Liver (tissue), 9 donors: ENCODE data around the gene TLNRD1. TPM values are rescaled to one million over a fixed set of nuclear protein-coding genes. Genes with fewer than 3 reads are reported as not detected.

Experiments
- DNase-seq: peaks from one replicate; pipeline ENCODE4 v3.0.0-alpha.2; 2017; ENCODE audit warnings: low spot score
- H3K27ac ChIP-seq, 2 donors: one replicate each; pipeline ENCODE4 v1.7.0; 2013; ENCODE audit warnings: inconsistent platforms in 2 of 2, low read length in 2 of 2, control low read depth in 1 of 2, low read depth in 1 of 2, mild to moderate bottlenecking in 1 of 2
- H3K27me3 ChIP-seq, 4 donors: one replicate each; pipeline versions ENCODE4 v1.6.1 to v1.7.0; 2013; ENCODE audit warnings: low read length in 3 of 4, inconsistent platforms in 1 of 4, mild to moderate bottlenecking in 1 of 4, moderate library complexity in 1 of 4; ENCODE audit not compliant: control insufficient read depth in 4 of 4, insufficient read depth in 4 of 4
- H3K36me3 ChIP-seq, 4 donors: one replicate each; pipeline versions ENCODE4 v1.6.1 to v1.7.0; 2013; ENCODE audit warnings: low read length in 3 of 4, mild to moderate bottlenecking in 3 of 4, low read depth in 1 of 4, moderate library complexity in 1 of 4; ENCODE audit not compliant: control insufficient read depth in 4 of 4, insufficient read depth in 3 of 4
- H3K4me1 ChIP-seq, 4 donors: one replicate each; pipeline versions ENCODE4 v1.6.1 to v1.7.0; 2013; ENCODE audit warnings: low read length in 3 of 4, mild to moderate bottlenecking in 3 of 4, moderate library complexity in 1 of 4; ENCODE audit not compliant: control insufficient read depth in 4 of 4, insufficient read depth in 4 of 4
- H3K4me3 ChIP-seq, 3 donors: one replicate each; pipeline versions ENCODE4 v1.6.1 to v1.7.0; 2013; ENCODE audit warnings: low read length in 3 of 3, control low read depth in 1 of 3, low read depth in 1 of 3, mild to moderate bottlenecking in 1 of 3
- H3K9ac ChIP-seq, 2 donors: one replicate each; pipeline ENCODE4 v1.7.0; 2013; ENCODE audit warnings: low read length in 2 of 2, mild to moderate bottlenecking in 2 of 2, moderate library complexity in 2 of 2, control low read depth in 1 of 2, low read depth in 1 of 2
- H3K9me3 ChIP-seq, 4 donors: one replicate each; pipeline versions ENCODE4 v1.6.1 to v1.7.0; 2013; ENCODE audit warnings: low read length in 3 of 4; ENCODE audit not compliant: control insufficient read depth in 4 of 4
- ATF3 ChIP-seq: IDR thresholded peaks from 2 replicates; pipeline ENCODE4 v1.6.1; 2016; ENCODE audit warnings: antibody characterized with exemption
- CTCF ChIP-seq: fragments of 150-350 bp; IDR thresholded peaks from 2 replicates; pipeline ENCODE4 v1.5.1; 2017; ENCODE audit warnings: improper control_type of control experiment, low read depth, low read length; ENCODE audit not compliant: missing input control
- EGR1 ChIP-seq, 2 donors: IDR thresholded peaks; 2 replicates each; pipeline ENCODE4 v1.6.1; 2016 to 2018; ENCODE audit warnings: antibody characterized with exemption in 2 of 2, low read depth in 2 of 2
- FOXA1 ChIP-seq: IDR thresholded peaks from 2 replicates; pipeline ENCODE4 v1.6.1; 2016; ENCODE audit warnings: antibody characterized with exemption
- FOXA2 ChIP-seq: IDR thresholded peaks from 2 replicates; pipeline ENCODE4 v1.6.1; 2016; ENCODE audit warnings: antibody characterized with exemption
- GABPA ChIP-seq, 2 donors: IDR thresholded peaks in 1 of 2; conservative IDR thresholded peaks in 1 of 2; 2 replicates each; pipeline ENCODE4 v1.6.1; 2016; ENCODE audit warnings: antibody characterized with exemption in 2 of 2, mild to moderate bottlenecking in 1 of 2, moderate library complexity in 1 of 2
- HNF4A ChIP-seq, 2 donors: conservative IDR thresholded peaks; 2 replicates each; pipeline ENCODE4 v1.6.1; 2016; ENCODE audit warnings: antibody characterized with exemption in 2 of 2, mild to moderate bottlenecking in 2 of 2
- HNF4G ChIP-seq: IDR thresholded peaks from 2 replicates; pipeline ENCODE4 v1.6.1; 2016; ENCODE audit warnings: antibody characterized with exemption
- JUND ChIP-seq, 2 donors: IDR thresholded peaks; 2 replicates each; pipeline ENCODE4 v1.6.1; 2016; ENCODE audit warnings: antibody characterized with exemption in 2 of 2
- NR2F2 ChIP-seq: IDR thresholded peaks from 2 replicates; pipeline ENCODE4 v1.6.1; 2016; ENCODE audit warnings: antibody characterized with exemption
- RAD21 ChIP-seq, 2 donors: IDR thresholded peaks; 2 replicates each; pipeline ENCODE4 v1.6.1; 2016; ENCODE audit warnings: antibody characterized with exemption in 2 of 2, mild to moderate bottlenecking in 2 of 2
- REST ChIP-seq: IDR thresholded peaks from 2 replicates; pipeline ENCODE4 v1.6.1; 2016; ENCODE audit warnings: antibody characterized with exemption, mild to moderate bottlenecking
- RXRA ChIP-seq, 2 donors: IDR thresholded peaks; 2 replicates each; pipeline ENCODE4 v1.6.1; 2017 to 2018; ENCODE audit warnings: antibody characterized with exemption in 2 of 2, mild to moderate bottlenecking in 1 of 2
- SP1 ChIP-seq: IDR thresholded peaks from 2 replicates; pipeline ENCODE4 v1.6.1; 2018; ENCODE audit warnings: antibody characterized with exemption, mild to moderate bottlenecking
- TAF1 ChIP-seq: conservative IDR thresholded peaks from 2 replicates; pipeline ENCODE4 v1.6.1; 2016; ENCODE audit warnings: antibody characterized with exemption, mild to moderate bottlenecking
- YY1 ChIP-seq: IDR thresholded peaks from 2 replicates; pipeline ENCODE4 v1.6.1; 2016; ENCODE audit warnings: antibody characterized with exemption, mild to moderate bottlenecking
- ZBTB33 ChIP-seq: IDR thresholded peaks from 2 replicates; pipeline ENCODE4 v1.6.1; 2016; ENCODE audit warnings: antibody characterized with exemption
- WGBS: extraction: QIAGEN DNeasy Blood & Tissue Kit; methylation state at CpG from one replicate; pipeline ENCODE4 v1.1.7; 2013; 5-methylcytosine and 5-hydroxymethylcytosine counted together
- polyA plus RNA-seq, 2 donors: library from polyadenylated mRNA; stranded (reverse) in 1 of 2; unstranded in 1 of 2; fragments of 200-250 nt in 1 of 2; fragments of >200 nt in 1 of 2; fragmentation: Nextera tagmentation in 1 of 2; extraction: Ambion mirVana in 1 of 2; gene quantifications; one replicate each; pipeline versions ENCODE4 v1.2.1 to v1.2.3, GENCODE V29; 2013 to 2015
- total RNA-seq, 2 donors: library from RNA; depleted of rRNA; stranded (reverse); fragments of >200 nt; gene quantifications; one replicate each; pipeline ENCODE4 v1.2.3, GENCODE V29; 2014
- TF ChIP-seq, protein P1 (sequence below): IDR thresholded peaks from 2 replicates; pipeline ENCODE4 v1.6.1; 2016; ENCODE audit warnings: antibody characterized with exemption
- donor health status: healthy.
- donor health status: healthy.
- donor health status: healthy.
- donor health status: healthy.
- donor health status: healthy.

TLNRD1 gene
- total and polyA plus RNA-seq, 4 donors = 1.1 to 5.8 (median 3.2) TPM

DNA sequence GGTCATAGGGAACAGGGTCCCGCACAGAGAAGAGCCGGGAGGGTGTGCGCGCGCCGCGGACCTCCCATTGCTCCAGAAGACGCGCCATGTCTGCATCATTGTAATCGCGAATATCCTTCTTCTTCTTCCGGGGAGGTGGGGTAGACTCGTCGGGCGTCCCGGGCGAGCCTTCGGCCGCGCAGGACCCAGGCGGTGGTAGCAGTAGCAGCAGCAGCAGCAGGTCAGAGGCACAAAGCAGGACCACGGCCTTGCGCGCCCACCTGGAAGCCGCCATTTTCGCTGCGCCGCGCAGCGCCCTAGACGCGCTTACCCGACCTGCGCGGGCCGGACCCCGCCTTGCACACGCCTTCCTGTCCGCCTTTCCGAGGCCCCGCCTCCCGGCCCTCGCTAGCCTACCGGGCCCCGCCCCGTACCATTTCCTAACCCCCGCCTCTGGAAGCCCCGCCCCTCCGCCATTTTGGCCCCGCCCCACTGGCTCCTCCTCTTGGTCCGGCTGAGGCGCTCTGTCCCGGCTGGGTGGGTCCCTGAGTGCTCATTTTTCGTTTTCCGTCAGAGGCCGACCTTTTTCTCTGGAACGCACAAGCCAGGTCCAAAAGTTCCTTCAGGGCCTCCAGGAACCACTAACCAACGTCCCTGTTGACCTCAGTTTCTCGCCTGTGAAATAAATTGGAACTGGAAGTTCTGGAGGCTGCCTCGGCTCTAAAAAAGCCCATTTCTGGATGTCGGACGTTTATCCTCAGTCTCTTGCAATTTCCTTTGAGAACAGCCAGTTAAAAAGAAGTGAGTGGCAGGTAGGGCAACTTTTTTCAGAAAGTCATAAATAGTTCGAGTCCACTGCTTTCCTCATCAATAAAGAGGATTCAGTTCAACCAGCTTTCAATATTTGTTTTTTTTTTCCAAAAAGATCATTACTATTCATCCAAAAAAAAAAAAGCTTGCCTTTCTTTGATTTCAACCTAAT, 10.9 kb upstream of the TLNRD1 start, which contains the start of gene MESD:
Gene MESD (minus strand): TSS at position 302 of the 961 bp plus-strand sequence. CDS start 28 bp downstream, at position 274.
- Histone ChIP-seq H3K4me1 (peaks cover 2 to 26% (median 19%) of the 10 kb centered on the region in 4 donors), H3K27ac (peak within 1 kb of the TSS; percentile 77 to 95), H3K9ac (peak within 1 kb of the TSS; percentile 88 to 96), H3K36me3 (peaks cover 0 to 5% (median 0%) of the 10 kb centered on the region in 4 donors), H3K9me3 (no peaks in the 10 kb centered on the region), H3K4me3 (peak within 1 kb of the TSS; percentile 66 to 99 (median 97)), H3K27me3 (no peaks in the 10 kb centered on the region)
- TF ChIP-seq RXRA (IDR thresholded peaks at IDR 0.05) (peak in 1 of 2 donors; percentile 39), CTCF (no peak), FOXA1 (no peak), SP1 (peak; percentile 78), RAD21 (IDR thresholded peaks at IDR 0.05) (peak in 1 of 2 donors; percentile 30), YY1 (peak; percentile 99), ZBTB33 (peak; percentile 45), REST (peak; percentile 84), TAF1 (peak; percentile 67), HNF4A (conservative IDR thresholded peaks at IDR 0.05) (peak; percentile 59 to 79), JUND (IDR thresholded peaks at IDR 0.05) (peak in 1 of 2 donors; percentile 24), NR2F2 (peak; percentile 79), GABPA (IDR thresholded peaks at IDR 0.05 in 1 of 2, conservative IDR thresholded peaks at IDR 0.05 in 1 of 2) (peak; percentile 30 to 60), EGR1 (IDR thresholded peaks at IDR 0.05; ENCODE audit: low read depth in 2 of 2) (peak; percentile 26 to 34), ATF3 (no peak), HNF4G (peak; percentile 8), FOXA2 (no peak)
- TF ChIP-seq, protein P1, sequence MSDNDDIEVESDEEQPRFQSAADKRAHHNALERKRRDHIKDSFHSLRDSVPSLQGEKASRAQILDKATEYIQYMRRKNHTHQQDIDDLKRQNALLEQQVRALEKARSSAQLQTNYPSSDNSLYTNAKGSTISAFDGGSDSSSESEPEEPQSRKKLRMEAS = no peak
- peak; percentile 100 for DNase-seq
- under 1% methylated on average over 63 of the region's 63 CpGs for WGBS
